Anterior cingulate cortex (tissue), 58 donors: ENCODE measurements around the gene CHST11.
"Not testable (repeated sequence)": the region's sequence is repeated elsewhere in the genome, so short reads cannot be mapped to it uniquely, and the experiment has no call there.

Experiments
- DNase-seq, 58 donors: peaks; one replicate each; lab custom pipeline; 2025; lab: John Stamatoyannopoulos, UW

The CHST11 gene

GRCh38 chr12:104806194-104806593, 349.4 kb downstream of the CHST11 start:
- DNase-seq: not testable (repeated sequence)

GRCh38 chr12:104809251-104809650, 352.5 kb downstream of the CHST11 start:
- DNase-seq: no peak

GRCh38 chr12:104809706-104810385, 353.1 kb downstream of the CHST11 start:
- DNase-seq: no peak
